AG09319 (cell line): ENCODE data around the gene DUSP19.

ENCODE experiments used
- DNase-seq: peaks from one replicate; pipeline ENCODE4 v3.0.0-alpha.2; 2010; ENCODE audit warnings: low read depth; ENCODE audit errors: extremely low read depth
- CTCF ChIP-seq: IDR thresholded peaks from 2 replicates; pipeline ENCODE4 v1.5.1; 2011; ENCODE audit warnings: low read depth, mild to moderate bottlenecking, inconsistent platforms, low read length, moderate library complexity

Gene DUSP19

GRCh38 chr2:183123117-183123958, 44.8 kb downstream of the DUSP19 start:
- DNase-seq: no peak
- no peak for TF ChIP-seq CTCF

- no peak for TF ChIP-seq CTCF
Observed at GRCh38 chr2:183123959-183124221, 45.3 kb downstream of the DUSP19 start.

GRCh38 chr2:183124222-183124956, 45.8 kb downstream of the DUSP19 start, which contains the start of gene NUP35:
Gene NUP35, plus strand, starts transcription at chr2:183124443. Its CDS starts 15 bp downstream, at chr2:183124458.
- no peak for TF ChIP-seq CTCF
- peak; percentile 65 for DNase-seq

More at GRCh38 chr2:183123959-183124221, 45.3 kb downstream of the DUSP19 start:
- DNase-seq: no peak

DNA sequence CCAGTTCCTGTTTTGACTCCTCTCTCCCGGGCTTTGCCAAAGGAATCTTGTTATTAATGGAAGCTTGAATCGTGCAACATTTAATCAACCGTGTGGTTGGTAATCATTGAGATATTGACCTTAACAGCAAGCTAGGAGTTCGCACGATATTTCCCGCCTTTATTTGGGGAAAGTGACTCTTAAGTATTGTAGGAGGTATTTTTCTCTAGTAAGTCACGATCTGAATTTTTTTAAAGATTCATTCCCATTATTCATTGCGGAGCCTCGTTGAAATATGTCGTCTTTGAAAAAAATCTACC, 46.4 kb downstream of the DUSP19 start:
- no peak for DNase-seq
- TF ChIP-seq CTCF: no peak

DNA sequence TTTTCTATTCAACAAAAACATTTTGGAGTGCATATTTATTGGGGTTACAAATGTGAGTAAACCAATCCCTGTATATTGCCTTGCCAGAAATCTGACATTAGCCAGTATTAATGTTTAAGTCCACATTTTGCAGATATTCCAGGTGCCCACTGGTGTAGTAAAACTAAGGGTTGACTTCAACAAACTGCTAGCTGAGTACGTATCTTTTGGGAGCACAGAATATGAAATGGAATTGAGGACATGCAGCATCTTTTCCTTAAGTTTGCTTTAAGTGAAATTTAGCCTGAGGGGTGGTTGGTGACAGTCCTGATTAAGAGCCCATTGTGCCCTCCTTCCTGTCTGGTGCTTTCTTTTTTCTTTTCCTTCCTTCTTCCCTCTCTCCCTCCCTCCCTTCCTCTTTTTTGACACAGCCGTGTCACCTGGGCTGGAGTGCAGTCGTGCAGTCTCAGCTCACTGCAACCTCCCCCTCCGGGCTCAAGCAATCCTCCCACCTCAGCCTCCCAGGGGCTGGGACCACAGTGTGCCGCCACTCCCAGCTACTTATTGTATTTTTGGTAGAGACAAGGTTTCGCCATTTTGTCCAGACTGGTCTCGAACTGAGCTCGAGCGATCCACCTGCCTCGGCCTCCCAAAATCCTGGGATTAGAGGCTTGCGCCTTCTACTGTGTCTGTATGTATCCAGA, 47.3 kb downstream of the DUSP19 start:
- no peak for TF ChIP-seq CTCF
- DNase-seq: no peak

DNA sequence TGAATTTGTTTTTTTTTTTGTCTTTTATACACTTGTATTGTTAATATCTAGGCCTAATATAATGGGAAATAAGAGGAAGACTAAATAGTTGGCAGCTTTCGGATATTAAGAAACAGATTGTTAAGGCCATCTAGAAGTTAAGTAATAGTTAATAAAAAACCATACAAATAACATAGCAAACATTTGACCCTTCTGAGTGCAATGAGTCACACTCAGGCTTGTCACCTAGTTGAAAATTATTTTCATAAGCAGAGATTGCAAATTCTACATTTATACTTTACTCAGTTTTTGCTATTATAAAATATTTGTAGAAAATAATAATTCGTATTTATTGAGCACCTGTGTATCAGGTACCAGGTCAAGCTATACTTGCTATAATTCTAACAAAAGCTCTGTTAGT, 48.1 kb downstream of the DUSP19 start:
- DNase-seq: no peak
- no peak for TF ChIP-seq CTCF

DNA sequence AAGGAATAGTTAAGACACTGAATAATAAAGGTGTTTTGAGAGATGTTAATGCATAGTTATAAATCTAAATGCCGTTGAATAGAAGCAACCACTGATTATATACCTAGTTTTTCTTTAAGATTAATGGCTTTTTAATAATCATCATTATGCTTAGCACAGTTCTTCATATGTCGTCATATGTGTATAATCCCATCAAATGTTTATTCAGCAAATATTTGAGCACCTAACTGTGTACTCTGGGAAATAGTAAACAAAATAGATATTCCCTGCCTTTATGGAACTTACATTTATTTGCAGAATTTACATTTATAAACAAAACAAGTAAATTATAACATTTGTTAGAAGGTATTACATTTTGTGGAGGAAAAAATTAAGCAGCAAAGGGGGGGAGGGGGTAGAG, 55.5 kb downstream of the DUSP19 start:
- no peak for DNase-seq
- TF ChIP-seq CTCF: no peak
